GM12878 (cell line): ENCODE measurements around the gene PHB1. TPM values are rescaled to one million over a fixed set of nuclear protein-coding genes. Genes with fewer than 3 reads are reported as not detected.

Experiments used
- BHLHE40 ChIP-seq, 2 experiments: fragments of 450-650 bp in 1 of 2; IDR thresholded peaks; 2 replicates each; pipeline ENCODE4 v1.6.1; 2011 to 2017; ENCODE audit warnings: low read depth in 2 of 2, borderline replicate concordance in 1 of 2, improper control_type of control experiment in 1 of 2, low read length in 1 of 2, mild to moderate bottlenecking in 1 of 2
- CEBPZ ChIP-seq: fragments of 150-350 bp; IDR thresholded peaks from 2 replicates; pipeline ENCODE4 v1.6.1; 2016; ENCODE audit warnings: low read depth, low read length
- CHD2 ChIP-seq: IDR thresholded peaks from 2 replicates; pipeline ENCODE4 v1.6.1; 2011; ENCODE audit warnings: low read depth, low read length, improper control_type of control experiment, borderline replicate concordance
- IKZF2 ChIP-seq, 2 experiments: fragments of 450-650 bp; IDR thresholded peaks; 2 replicates each; pipeline ENCODE4 v1.6.1; 2017; ENCODE audit warnings: mild to moderate bottlenecking in 2 of 2, moderate library complexity in 2 of 2
- JUNB ChIP-seq: IDR thresholded peaks from 2 replicates; pipeline ENCODE4 v1.6.1; 2016; ENCODE audit warnings: antibody characterized with exemption, mild to moderate bottlenecking
- JUND ChIP-seq: IDR thresholded peaks from 2 replicates; pipeline ENCODE4 v1.6.1; 2012; ENCODE audit warnings: low read depth, mild to moderate bottlenecking, low read length, improper control_type of control experiment, moderate library complexity
- KAT2A ChIP-seq: conservative IDR thresholded peaks from 2 replicates; pipeline ENCODE4 v1.6.1; 2011; ENCODE audit warnings: low read depth, low read length; ENCODE audit not compliant: control insufficient read depth
- NFYB ChIP-seq: IDR thresholded peaks from 2 replicates; pipeline ENCODE4 v1.6.1; 2011; ENCODE audit warnings: low read depth, mild to moderate bottlenecking, low read length, improper control_type of control experiment, moderate library complexity; ENCODE audit not compliant: insufficient read depth
- RCOR1 ChIP-seq: conservative IDR thresholded peaks from 2 replicates; pipeline ENCODE4 v1.6.1; 2012; ENCODE audit warnings: low read depth, low read length, improper control_type of control experiment
- RELB ChIP-seq: fragments of 450-650 bp; IDR thresholded peaks from 2 replicates; pipeline ENCODE4 v1.6.1; 2017; ENCODE audit warnings: low read depth, mild to moderate bottlenecking, moderate library complexity
- SMC3 ChIP-seq: IDR thresholded peaks from 2 replicates; pipeline ENCODE4 v1.6.1; 2011; ENCODE audit warnings: low read length, improper control_type of control experiment, borderline replicate concordance
- SPI1 ChIP-seq: IDR thresholded peaks from 2 replicates; pipeline ENCODE4 v1.6.1; 2011; ENCODE audit warnings: low read depth, mild to moderate bottlenecking, low read length, moderate library complexity, borderline replicate concordance; ENCODE audit not compliant: insufficient read depth
- ZBTB11 ChIP-seq: fragments of 450-650 bp; formaldehyde crosslinking; IDR thresholded peaks from 2 replicates; pipeline ENCODE4 v1.5.0; 2022; ENCODE audit warnings: mild to moderate bottlenecking, missing genetic modification characterization
- ZNF687 ChIP-seq: fragments of 450-650 bp; IDR thresholded peaks from 2 replicates; pipeline ENCODE4 v1.6.1; 2017; ENCODE audit warnings: mild to moderate bottlenecking, moderate library complexity
- polyA plus RNA-seq, 11 experiments: library from polyadenylated mRNA; depleted of rRNA in 4 of 11; unstranded in 6 of 11; stranded (reverse) in 5 of 11; fragments of >200 nt; fragmentation: Nextera tagmentation in 4 of 11; fragmentation: Illumina TruSeq in 1 of 11; extraction: Ambion mirVana in 4 of 11; extraction: Trizol in 1 of 11; gene quantifications; 1 replicate in 1 of 11; 2 replicates in 10 of 11; pipeline versions ENCODE4 v1.2.1 to v1.2.3, GENCODE V29; 2011 to 2016; ENCODE audit warnings: inconsistent platforms in 2 of 11, missing spikeins in 2 of 11, low read depth in 1 of 11
- total RNA-seq, 4 experiments: library from RNA; depleted of rRNA in 3 of 4; stranded (reverse); fragments of >200 nt in 3 of 4; fragmentation: Illumina TruSeq in 1 of 4; extraction: Trizol in 1 of 4; gene quantifications; 2 replicates each; pipeline versions ENCODE4 v1.2.1 to v1.2.3, GENCODE V29; 2013 to 2021

The PHB1 gene
- total and polyA plus RNA-seq, 10 of the 15 experiments (the other 5 are each of a cell fraction or from before 2014, with no cell fraction given): 117 to 466 (median 248) TPM

GRCh38 chr17:49414622-49415350 is at the start of gene PHB1 (continued):
- no peak for TF ChIP-seq CEBPZ
- TF ChIP-seq NFYB: peak; percentile 84
- TF ChIP-seq ZBTB11 (CRISPR knock-in tag): no peak
- TF ChIP-seq SMC3: no peak
- TF ChIP-seq KAT2A: no peak
- peak; percentile 55 for TF ChIP-seq RELB
- no peak for TF ChIP-seq IKZF2 (IDR thresholded peaks at IDR 0.05)
- no peak for TF ChIP-seq JUNB
- no peak for TF ChIP-seq RCOR1
- peak; percentile 97 for TF ChIP-seq CHD2
- TF ChIP-seq BHLHE40 (IDR thresholded peaks at IDR 0.05; ENCODE audit: borderline replicate concordance in 1 of 2, low read depth in 2 of 2, low read length in 1 of 2): peak; percentile 99
- TF ChIP-seq ZNF687: no peak
- no peak for TF ChIP-seq SPI1
- no peak for TF ChIP-seq JUND
